RWPE2 (cell line): ENCODE measurements around the gene L3MBTL4.

Experiments
- ATAC-seq: fragments of 200-7000 bp; cut with Tn5 transposase; 3 replicates; pipeline ENCODE4 v1.9.1; 2021; ENCODE audit warnings: low read depth
- DNase-seq: peaks from one replicate; pipeline ENCODE4 v3.0.0-alpha.2; 2020; ENCODE audit warnings: low spot score
- H3K27ac ChIP-seq: fragments of 450-650 bp; 2 replicates; pipeline ENCODE4 v1.5.1; 2017; ENCODE audit warnings: mild to moderate bottlenecking; ENCODE audit not compliant: poor library complexity, severe bottlenecking
- H3K27me3 ChIP-seq: fragments of 250-450 bp; sonication (Bioruptor Pico); 2 replicates; pipeline ENCODE4 v1.5.1; 2021; ENCODE audit warnings: mild to moderate bottlenecking, moderate library complexity; ENCODE audit not compliant: insufficient read depth, poor library complexity, severe bottlenecking
- H3K36me3 ChIP-seq: fragments of 250-450 bp; sonication (Bioruptor Pico); 2 replicates; pipeline ENCODE4 v1.5.1; 2020; ENCODE audit warnings: low read depth, mild to moderate bottlenecking, moderate library complexity
- H3K4me1 ChIP-seq: fragments of 250-450 bp; sonication (Bioruptor Pico); 2 replicates; pipeline ENCODE4 v1.5.1; 2021; ENCODE audit warnings: mild to moderate bottlenecking, moderate library complexity; ENCODE audit not compliant: insufficient read depth, poor library complexity, severe bottlenecking
- H3K4me3 ChIP-seq: fragments of 250-450 bp; sonication (Bioruptor Pico); 2 replicates; pipeline ENCODE4 v1.5.1; 2021; ENCODE audit warnings: mild to moderate bottlenecking, moderate library complexity; ENCODE audit not compliant: severe bottlenecking
- H3K9me3 ChIP-seq: fragments of 250-450 bp; sonication (Bioruptor Pico); 2 replicates; pipeline ENCODE4 v1.5.1; 2021; ENCODE audit warnings: mild to moderate bottlenecking, moderate library complexity; ENCODE audit not compliant: severe bottlenecking
- TF ChIP-seq, protein P1 (sequence below): fragments of 450-650 bp; IDR thresholded peaks from one replicate; pipeline ENCODE4 v1.5.1; 2017; ENCODE audit warnings: mild to moderate bottlenecking, moderate library complexity; ENCODE audit not compliant: poor library complexity, severe bottlenecking

The L3MBTL4 gene

DNA sequence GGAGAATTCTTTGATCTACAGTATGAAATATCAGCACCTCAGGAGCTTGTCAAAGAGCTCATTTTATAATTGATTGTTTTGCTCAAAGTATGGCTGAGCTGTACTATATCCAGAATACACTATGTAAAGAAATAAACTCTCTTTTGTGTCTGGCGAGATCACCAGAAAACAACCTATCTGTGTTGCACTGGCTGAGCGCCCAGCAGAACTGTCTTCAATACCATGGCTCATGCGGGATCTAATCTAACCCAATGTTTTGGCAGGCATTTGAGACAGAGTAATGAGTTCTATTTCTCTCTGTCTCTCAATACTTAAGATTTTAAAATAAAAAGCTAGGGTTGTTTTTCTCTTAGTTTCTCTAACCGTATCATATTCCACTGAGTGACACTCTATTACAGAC is 192.4 kb downstream of the L3MBTL4 start:
- H3K4me1 ChIP-seq = no peaks in the 10 kb centered on the region

DNA sequence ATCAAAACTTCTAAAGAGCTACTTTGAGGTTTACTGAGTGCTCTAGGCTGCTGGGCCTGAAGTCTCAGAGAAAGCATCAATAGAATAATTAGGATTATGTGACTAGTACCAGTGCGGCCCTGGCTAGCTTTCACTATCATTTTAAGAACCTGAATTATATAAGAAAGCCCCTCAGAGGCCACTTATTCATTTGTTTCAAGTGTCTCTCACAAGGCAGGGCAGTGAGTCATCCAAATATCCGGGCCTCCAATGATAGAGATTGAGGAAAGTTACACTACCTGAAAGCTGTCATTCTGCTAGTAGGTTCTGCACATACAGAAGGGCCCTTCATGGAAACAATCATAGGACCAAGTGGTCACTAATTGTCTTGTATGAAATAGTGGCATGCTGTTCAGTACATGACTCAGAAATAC is 193.1 kb downstream of the L3MBTL4 start:
- TF ChIP-seq, protein P1, sequence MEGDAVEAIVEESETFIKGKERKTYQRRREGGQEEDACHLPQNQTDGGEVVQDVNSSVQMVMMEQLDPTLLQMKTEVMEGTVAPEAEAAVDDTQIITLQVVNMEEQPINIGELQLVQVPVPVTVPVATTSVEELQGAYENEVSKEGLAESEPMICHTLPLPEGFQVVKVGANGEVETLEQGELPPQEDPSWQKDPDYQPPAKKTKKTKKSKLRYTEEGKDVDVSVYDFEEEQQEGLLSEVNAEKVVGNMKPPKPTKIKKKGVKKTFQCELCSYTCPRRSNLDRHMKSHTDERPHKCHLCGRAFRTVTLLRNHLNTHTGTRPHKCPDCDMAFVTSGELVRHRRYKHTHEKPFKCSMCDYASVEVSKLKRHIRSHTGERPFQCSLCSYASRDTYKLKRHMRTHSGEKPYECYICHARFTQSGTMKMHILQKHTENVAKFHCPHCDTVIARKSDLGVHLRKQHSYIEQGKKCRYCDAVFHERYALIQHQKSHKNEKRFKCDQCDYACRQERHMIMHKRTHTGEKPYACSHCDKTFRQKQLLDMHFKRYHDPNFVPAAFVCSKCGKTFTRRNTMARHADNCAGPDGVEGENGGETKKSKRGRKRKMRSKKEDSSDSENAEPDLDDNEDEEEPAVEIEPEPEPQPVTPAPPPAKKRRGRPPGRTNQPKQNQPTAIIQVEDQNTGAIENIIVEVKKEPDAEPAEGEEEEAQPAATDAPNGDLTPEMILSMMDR = no peak
- no peak for ATAC-seq

More for the DNA sequence above, 192.4 kb downstream of the L3MBTL4 start:
- no peak overlapping the region for H3K4me3 ChIP-seq
- no peaks in the 10 kb centered on the region for H3K9me3 ChIP-seq
- no peak for ATAC-seq
- no peak overlapping the region for H3K27ac ChIP-seq
- no peaks in the 10 kb centered on the region for H3K27me3 ChIP-seq
- TF ChIP-seq, protein P1 = no peak
- no peaks in the 10 kb centered on the region for H3K36me3 ChIP-seq
- no peak for DNase-seq

DNA sequence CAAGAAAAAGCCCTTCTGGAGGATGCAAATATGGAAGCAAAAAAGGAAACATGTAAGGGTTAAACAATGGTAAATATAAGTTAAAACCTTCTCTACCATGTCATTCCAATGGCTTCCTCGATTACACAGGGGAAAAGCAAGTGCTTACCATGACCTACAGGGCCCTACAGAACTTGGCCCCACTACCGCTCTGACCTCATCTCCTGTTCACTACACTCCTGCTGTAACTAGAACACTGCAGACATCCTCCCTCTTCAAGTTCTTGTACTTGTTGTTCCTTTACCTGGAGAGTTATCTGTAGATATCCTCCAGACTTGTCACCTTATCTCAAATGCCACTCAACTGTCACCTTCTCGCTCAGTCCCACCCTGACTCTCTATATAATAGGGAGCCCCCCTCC is 194.6 kb downstream of the L3MBTL4 start:
- Histone ChIP-seq H3K27ac (no peak overlapping the region), H3K4me3 (no peak overlapping the region), H3K27me3 (no peaks in the 10 kb centered on the region), H3K4me1 (no peaks in the 10 kb centered on the region), H3K9me3 (no peaks in the 10 kb centered on the region), H3K36me3 (no peaks in the 10 kb centered on the region)
- ATAC-seq (no peak), DNase-seq (no peak)
- TF ChIP-seq, protein P1 = no peak

More for the DNA sequence above, 193.1 kb downstream of the L3MBTL4 start:
- H3K36me3 ChIP-seq = no peaks in the 10 kb centered on the region
- DNase-seq = no peak
- H3K9me3 ChIP-seq = no peaks in the 10 kb centered on the region
- H3K4me3 ChIP-seq = no peak overlapping the region
- no peak overlapping the region for H3K27ac ChIP-seq
- no peaks in the 10 kb centered on the region for H3K27me3 ChIP-seq
- H3K4me1 ChIP-seq = no peaks in the 10 kb centered on the region

DNA sequence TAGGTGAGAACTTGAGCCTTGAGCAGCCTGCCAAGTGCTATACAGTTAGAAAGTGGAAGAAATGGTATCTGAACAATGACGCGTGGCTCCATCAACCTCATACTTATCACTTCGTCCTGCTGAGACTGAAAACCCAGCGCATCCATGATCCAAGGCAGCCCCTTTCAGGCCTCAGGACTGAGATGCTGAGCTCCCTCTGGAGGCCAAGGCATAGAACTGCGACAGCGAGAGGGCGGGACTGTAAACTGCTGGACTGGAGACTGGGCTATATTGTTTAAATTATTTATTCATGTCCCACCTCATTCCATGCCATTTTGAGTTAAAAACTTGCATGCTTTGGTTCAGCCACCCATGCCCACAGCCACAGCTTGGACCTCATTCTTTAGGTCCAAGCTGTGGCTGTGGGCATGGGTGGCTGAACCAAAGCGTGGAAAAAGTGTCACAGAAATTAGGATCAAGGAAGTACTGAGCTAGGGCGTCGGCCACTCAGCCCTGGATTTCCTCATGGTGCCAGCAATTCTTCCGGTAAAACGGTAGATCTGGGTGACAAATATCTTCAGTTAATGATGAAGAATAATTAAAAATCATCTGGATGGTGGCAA is 195.5 kb downstream of the L3MBTL4 start:
- no peaks in the 10 kb centered on the region for H3K9me3 ChIP-seq
- H3K36me3 ChIP-seq = no peaks in the 10 kb centered on the region
- ATAC-seq (peak; percentile 45; the same call in 2 of the 3 replicates), DNase-seq (no peak)
- TF ChIP-seq, protein P1 = peak; percentile 48
- no peak overlapping the region for H3K4me3 ChIP-seq
- H3K4me1 ChIP-seq = no peaks in the 10 kb centered on the region
- no peaks in the 10 kb centered on the region for H3K27me3 ChIP-seq
- H3K27ac ChIP-seq = no peak overlapping the region

DNA sequence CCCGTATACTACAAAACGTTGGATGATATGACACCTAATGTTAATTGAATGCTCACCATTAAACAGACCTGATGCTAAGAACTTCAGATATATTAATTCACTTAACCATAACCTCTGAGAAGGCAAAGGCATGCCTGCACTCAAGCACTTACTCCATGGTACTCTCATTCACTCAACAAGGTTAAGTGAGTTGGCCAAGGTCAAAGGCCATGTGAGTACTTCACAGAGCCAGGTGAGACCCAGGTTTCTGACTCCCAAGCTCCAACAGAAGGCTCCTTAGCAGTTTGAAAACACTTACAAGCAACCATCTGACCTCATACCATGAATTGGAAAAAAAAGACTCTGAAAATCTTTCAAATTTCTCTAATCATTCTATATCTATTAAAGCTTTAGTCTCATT is 198.8 kb downstream of the L3MBTL4 start:
- no peak for ATAC-seq

More for the DNA sequence above, 198.8 kb downstream of the L3MBTL4 start:
- Histone ChIP-seq H3K27ac (no peak overlapping the region), H3K36me3 (no peaks in the 10 kb centered on the region), H3K27me3 (no peaks in the 10 kb centered on the region), H3K4me1 (no peaks in the 10 kb centered on the region), H3K4me3 (no peak overlapping the region), H3K9me3 (no peaks in the 10 kb centered on the region)
- no peak for DNase-seq
- TF ChIP-seq, protein P1 = no peak
